AG09319 (cell line): Measurements from ENCODE around the gene KIF1B.
A peak's percentile ranks its signal among the peaks of the same experiment; 100 is the strongest.
"Not testable (repeated sequence)": the region's sequence is repeated elsewhere in the genome, so short reads cannot be mapped to it uniquely, and the experiment has no call there.

ENCODE experiments used
- DNase-seq: peaks from one replicate; pipeline ENCODE4 v3.0.0-alpha.2; 2010; ENCODE audit warnings: low read depth; ENCODE audit errors: extremely low read depth
- CTCF ChIP-seq: IDR thresholded peaks from 2 replicates; pipeline ENCODE4 v1.5.1; 2011; ENCODE audit warnings: low read depth, mild to moderate bottlenecking, inconsistent platforms, low read length, moderate library complexity

The KIF1B gene

GRCh38 chr1:10236405-10237156, 26.2 kb downstream of the KIF1B start:
- no peak for TF ChIP-seq CTCF
- DNase-seq: peak; percentile 38

- DNase-seq: no peak
- no peak for TF ChIP-seq CTCF
Observed at GRCh38 chr1:10237157-10237539, 26.8 kb downstream of the KIF1B start.

GRCh38 chr1:10242135-10242534, 31.8 kb downstream of the KIF1B start:
- no peak for TF ChIP-seq CTCF
- DNase-seq: no peak

GRCh38 chr1:10242811-10243210, 32.4 kb downstream of the KIF1B start:
- DNase-seq: no peak
- no peak for TF ChIP-seq CTCF

GRCh38 chr1:10245674-10246073, 35.3 kb downstream of the KIF1B start:
- no peak for DNase-seq
- TF ChIP-seq CTCF: no peak

DNA sequence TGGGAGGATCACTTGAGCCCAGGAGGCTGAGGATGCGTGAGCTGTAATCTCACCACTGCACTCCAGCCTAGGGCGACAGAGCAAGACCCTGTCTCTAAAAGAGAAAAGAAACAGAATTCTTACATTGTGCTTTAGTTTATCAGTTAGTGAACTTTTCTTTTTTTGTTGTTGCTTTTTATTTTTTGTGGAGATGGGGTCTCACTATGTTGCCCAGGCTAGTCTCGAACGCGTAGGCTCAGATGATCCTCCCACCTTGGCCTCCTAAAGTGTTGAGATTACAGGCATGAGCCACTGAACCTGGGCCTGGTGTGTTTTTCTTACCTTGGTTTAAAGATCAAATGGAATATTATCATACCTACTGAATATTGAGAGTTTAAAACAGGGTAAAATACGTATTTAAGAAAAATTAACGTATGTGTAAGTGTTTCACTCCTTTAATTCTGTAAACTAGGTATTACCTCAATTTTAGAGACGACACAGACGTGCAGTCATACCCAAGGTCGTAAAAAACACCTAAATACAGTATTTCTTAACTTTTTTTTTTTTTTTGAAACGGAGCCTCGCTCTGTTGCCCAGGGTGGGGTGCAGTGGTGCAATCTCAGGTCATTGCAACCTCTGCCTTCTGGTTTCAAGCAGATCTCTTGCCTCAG, 39.6 kb downstream of the KIF1B start:
- no peak for DNase-seq
- TF ChIP-seq CTCF: no peak

GRCh38 chr1:10250663-10251062, 40.3 kb downstream of the KIF1B start:
- TF ChIP-seq CTCF: no peak
- DNase-seq: no peak

DNA sequence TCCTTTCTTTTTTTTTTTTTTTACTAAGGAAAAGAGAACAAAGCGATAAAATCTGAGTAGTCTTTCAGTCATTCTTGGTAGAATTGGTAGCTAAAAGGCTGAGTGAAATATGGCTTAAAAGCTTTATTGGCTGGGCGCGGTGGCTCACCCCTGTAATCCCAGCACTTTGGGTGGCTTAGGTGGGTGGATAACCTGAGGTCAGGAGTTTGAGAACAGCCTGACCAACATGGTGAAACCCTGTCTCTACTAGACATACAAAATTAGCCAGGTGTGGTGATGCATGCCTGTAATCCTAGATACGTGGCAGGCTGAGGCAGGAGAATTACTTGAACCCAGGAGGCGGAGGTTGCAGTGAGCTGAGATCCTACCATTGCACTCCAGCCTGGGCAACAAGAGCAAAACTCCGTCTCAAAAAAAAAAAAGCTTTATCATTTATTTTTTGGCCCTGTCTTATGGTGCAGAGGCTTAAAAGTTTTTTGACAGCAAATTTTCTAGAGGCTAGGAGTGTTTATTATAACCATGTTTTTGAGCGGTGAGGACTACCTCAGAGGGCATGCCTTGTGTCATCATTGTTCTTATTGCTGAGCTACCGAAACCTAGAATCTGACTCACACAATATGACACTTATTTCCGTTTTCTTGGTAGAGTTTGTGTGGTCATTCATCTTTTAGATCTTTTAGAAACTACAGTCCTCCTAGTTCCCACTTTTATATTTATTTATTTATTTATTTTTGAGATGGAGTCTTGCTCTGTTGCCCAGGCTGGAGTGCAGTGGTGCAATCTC, 41.1 kb downstream of the KIF1B start:
- not testable (repeated sequence) for DNase-seq
